Calu3 (cell line): ENCODE measurements around the gene RPS6KA4. TPM values are rescaled to one million over a fixed set of nuclear protein-coding genes. Genes with fewer than 3 reads are reported as not detected.

Source experiments
- Bru-seq: library from RNA; stranded (reverse); fragments of 400-500 nt; gene quantifications from one replicate; lab custom pipeline; 2021; lab: Mats Ljungman, UMichigan
- BruChase-seq, 2 experiments: library from RNA; stranded (reverse); fragments of 400-500 nt; gene quantifications; one replicate each; lab custom pipeline; 2021; lab: Mats Ljungman, UMichigan
- BruUV-seq: library from RNA; stranded (reverse); fragments of 400-500 nt; replicated peaks from 2 replicates; lab custom pipeline; 2021; lab: Mats Ljungman, UMichigan
- CTCF ChIA-PET: fragments of 300-600 bp; sonication (Branson Sonifier 250); formaldehyde crosslinking; loops from one replicate; lab custom pipeline; 2022; ENCODE audit warnings: antibody characterized with exemption; lab: Charles Lee
- DNase-seq: peaks from one replicate; pipeline ENCODE4 v3.0.0; 2022
- H3K27ac Mint-ChIP-seq: one replicate; pipeline ENCODE4 v1.8.0; 2022; ENCODE audit warnings: mixed read lengths; ENCODE audit not compliant: unreplicated experiment
- H3K27me3 Mint-ChIP-seq: one replicate; pipeline ENCODE4 v1.8.0; 2022; ENCODE audit warnings: mixed read lengths; ENCODE audit not compliant: unreplicated experiment
- H3K36me3 Mint-ChIP-seq: one replicate; pipeline ENCODE4 v1.8.0; 2022; ENCODE audit warnings: mild to moderate bottlenecking, moderate library complexity, mixed read lengths; ENCODE audit not compliant: insufficient read depth, unreplicated experiment
- H3K4me1 Mint-ChIP-seq: one replicate; pipeline ENCODE4 v1.8.0; 2022; ENCODE audit warnings: mild to moderate bottlenecking, low read depth, mixed read lengths; ENCODE audit not compliant: unreplicated experiment
- H3K4me3 Mint-ChIP-seq: one replicate; pipeline ENCODE4 v1.8.0; 2022; ENCODE audit warnings: mild to moderate bottlenecking, low read depth, moderate library complexity, mixed read lengths; ENCODE audit not compliant: unreplicated experiment
- H3K9me3 Mint-ChIP-seq: one replicate; pipeline ENCODE4 v1.8.0; 2022; ENCODE audit warnings: low read depth, mixed read lengths; ENCODE audit not compliant: unreplicated experiment
- CTCF ChIP-seq: fragments of 200-600 bp; IDR thresholded peaks from one replicate; pipeline ENCODE4 v1.8.0; 2022; ENCODE audit warnings: antibody characterized with exemption; ENCODE audit not compliant: unreplicated experiment
- intact Hi-C: fragments of 100-400 bp; cut with micrococcal nuclease; formaldehyde crosslinking; loops from one replicate; pipeline ENCODE4 v1.10.0; 2022; ENCODE audit not compliant: unreplicated experiment
- long read RNA-seq: library from polyadenylated mRNA; stranded (forward); transcript quantifications from one replicate; pipeline ENCODE4 v2.0.0, GENCODE V29; 2022
- total RNA-seq: library from RNA; stranded (reverse); gene quantifications from 2 replicates; pipeline ENCODE4 v1.2.3, GENCODE V29; 2022

RPS6KA4 gene
- total RNA-seq: 46.0 and 56.5 TPM in 2 replicates
- Bru-seq, nascent RNA: percentile 64 among the genes with signal in this experiment
- percentile 72 among the genes with signal in this experiment for BruChase-seq, experiment 1, labeled RNA remaining after a 6-hour chase
- BruChase-seq, experiment 2, labeled RNA remaining after a 2-hour chase: percentile 63 among the genes with signal in this experiment
- long read RNA-seq, transcript RPS6KA4-201 (17 exons, 3,119 nt): major isoform, 16 of 35 reads
- long read RNA-seq, partial matches to known transcripts: 3 of 35 reads
- long read RNA-seq, other reads (novel, unspliced or antisense): 11 of 35 reads

DNA sequence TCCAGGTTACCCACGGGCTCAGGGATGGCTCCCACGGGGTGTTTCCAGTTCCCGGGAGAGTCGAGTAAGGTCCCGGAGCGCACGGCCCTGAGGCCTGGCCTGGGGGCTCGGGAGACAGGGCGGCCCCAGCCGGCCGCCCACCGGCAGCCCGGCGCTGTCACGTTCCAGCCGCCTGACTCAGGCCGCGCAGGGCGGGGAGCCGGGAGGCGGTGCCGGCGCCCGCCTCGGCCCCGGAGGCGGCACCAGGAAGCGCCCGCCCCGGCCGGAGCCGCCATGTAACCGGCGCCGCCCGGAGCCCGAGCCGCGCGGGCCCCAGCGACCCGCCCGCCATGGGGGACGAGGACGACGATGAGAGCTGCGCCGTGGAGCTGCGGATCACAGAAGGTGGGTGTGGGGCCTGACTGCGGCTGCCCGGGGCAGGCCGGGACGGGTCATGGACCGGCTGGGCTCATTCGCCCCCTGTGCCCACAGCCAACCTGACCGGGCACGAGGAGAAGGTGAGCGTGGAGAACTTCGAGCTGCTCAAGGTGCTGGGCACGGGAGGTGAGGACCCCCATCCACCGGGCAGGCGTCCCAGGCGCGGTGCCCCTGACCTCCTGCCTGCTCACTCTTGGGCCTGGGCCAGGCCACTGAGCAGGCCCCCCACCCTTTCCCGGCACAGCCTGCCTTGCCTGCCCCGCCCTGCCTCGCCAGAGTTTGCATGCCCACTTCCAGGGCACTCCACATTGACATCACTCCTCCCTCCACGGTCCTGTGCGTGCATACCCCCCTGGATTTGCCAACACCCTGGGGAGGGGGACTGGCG is at the start of gene RPS6KA4:
Gene RPS6KA4, plus strand, starts transcription at position 256 of the 805 bp plus-strand sequence. Its CDS starts 74 bp downstream, at position 330.
- Mint-ChIP-seq H3K4me3 (peak within 1 kb of the TSS; percentile 80), H3K36me3 (peaks cover 49% of the 10 kb centered on the region), H3K27ac (peak within 1 kb of the TSS; percentile 36), H3K9me3 (no peaks in the 10 kb centered on the region), H3K27me3 (no peaks in the 10 kb centered on the region), H3K4me1 (peaks cover 35% of the 10 kb centered on the region)
- BruUV-seq: TSS peak; percentile 46
- DNase-seq: peak; percentile 78
- intact Hi-C loops: loop anchor here (5.0 kb wide), 1 partner anchor 293 kb away; no protein-coding TSS in a partner anchor
- TF ChIP-seq CTCF: no peak
- CTCF ChIA-PET: interaction anchor here (1.3 to 2.9 kb wide), 3 partner anchors 27 to 88 kb away, joined by 4 to 16 read pairs (median 4); partner anchors contain the start of genes PRDX5 and TRMT112

DNA sequence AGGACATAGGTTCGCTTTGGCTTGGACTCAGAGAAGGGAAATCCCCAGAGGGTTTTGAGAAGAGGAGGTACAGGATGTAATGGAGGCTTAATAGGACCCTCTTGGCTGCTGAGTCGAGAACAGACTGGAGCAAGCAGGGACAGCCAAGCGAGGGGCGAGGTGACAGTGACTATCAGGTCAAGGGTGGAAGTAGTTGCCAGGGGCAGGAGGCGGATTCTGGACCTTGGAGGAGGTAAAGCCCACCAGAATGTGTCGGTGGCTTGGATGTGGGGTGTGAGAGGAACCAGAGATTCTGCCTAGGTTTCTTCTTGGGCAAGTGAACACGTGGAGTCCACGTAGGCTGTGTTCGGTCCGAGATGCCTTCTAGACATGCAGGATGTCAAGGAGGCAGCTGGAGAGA is 46.0 kb upstream of the RPS6KA4 start:
- CTCF ChIA-PET: interaction anchor here (0.8 kb wide), 1 partner anchor 42 kb away, joined by 9 read pairs; no protein-coding TSS in a partner anchor

GRCh38 chr11:64313491-64314145 is 45.3 kb upstream of the RPS6KA4 start:
- Mint-ChIP-seq H3K4me1 (peaks cover 11% of the 10 kb centered on the region), H3K27ac (peak overlapping the region; percentile 28), H3K9me3 (no peaks in the 10 kb centered on the region), H3K4me3 (no peak overlapping the region), H3K36me3 (peaks cover 72% of the 10 kb centered on the region), H3K27me3 (no peaks in the 10 kb centered on the region)
- TF ChIP-seq CTCF: no peak
- DNase-seq: no peak
- BruUV-seq: no TSS peak
- CTCF ChIA-PET: no interaction called here
- intact Hi-C loops: no loop called here

More for the DNA sequence above, 46.0 kb upstream of the RPS6KA4 start:
- H3K4me1 Mint-ChIP-seq: peaks cover 10% of the 10 kb centered on the region
- H3K4me3 Mint-ChIP-seq: no peak overlapping the region
- no TSS peak for BruUV-seq
- no peak for TF ChIP-seq CTCF
- no peaks in the 10 kb centered on the region for H3K27me3 Mint-ChIP-seq
- no peak for DNase-seq
- peak overlapping the region; percentile 28 for H3K27ac Mint-ChIP-seq
- no peaks in the 10 kb centered on the region for H3K9me3 Mint-ChIP-seq
- intact Hi-C loops: no loop called here
- H3K36me3 Mint-ChIP-seq: peaks cover 66% of the 10 kb centered on the region

DNA sequence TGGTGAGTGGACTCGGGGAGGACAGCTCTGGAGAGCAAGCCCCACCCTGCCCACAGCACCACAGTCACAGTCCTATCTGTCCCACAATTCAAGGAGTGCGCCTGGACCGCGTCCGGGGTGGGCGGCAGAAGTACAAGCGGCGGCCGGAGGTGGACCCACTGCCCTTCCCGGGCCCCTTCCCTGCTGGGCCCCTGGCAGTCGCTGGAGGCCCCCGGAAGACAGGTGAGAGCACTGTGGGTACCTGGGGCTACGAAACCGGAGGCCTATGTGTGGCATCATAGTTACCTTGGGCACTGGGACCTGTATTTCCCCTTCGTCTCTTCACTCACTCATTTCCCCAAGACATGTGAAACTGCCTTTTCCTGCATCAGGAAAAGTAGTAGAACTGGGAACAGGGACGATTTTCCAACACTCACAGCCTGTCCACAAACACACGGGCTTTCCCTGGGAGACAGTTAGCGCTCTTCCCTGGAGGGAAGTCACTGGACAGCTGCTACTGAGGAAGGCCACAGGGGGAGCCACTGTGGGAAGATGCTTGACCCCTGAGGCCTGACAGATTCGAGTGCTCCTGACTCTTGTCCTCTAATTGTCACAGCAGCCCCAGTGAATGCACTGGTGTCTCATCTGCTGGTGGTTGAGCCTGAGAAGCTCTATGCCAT is 44.7 kb upstream of the RPS6KA4 start:
- Mint-ChIP-seq H3K9me3 (no peaks in the 10 kb centered on the region), H3K36me3 (peaks cover 73% of the 10 kb centered on the region), H3K27me3 (no peaks in the 10 kb centered on the region), H3K4me3 (no peak overlapping the region), H3K27ac (no peak overlapping the region), H3K4me1 (peaks cover 17% of the 10 kb centered on the region)
- no peak for DNase-seq
- no TSS peak for BruUV-seq
- intact Hi-C loops: no loop called here
- TF ChIP-seq CTCF: no peak
- CTCF ChIA-PET: no interaction called here
